Calu3 (cell line): ENCODE data around the gene WDR31. TPM values are rescaled to one million over a fixed set of nuclear protein-coding genes. Genes with fewer than 3 reads are reported as not detected.
"Not testable (repeated sequence)": the region's sequence is repeated elsewhere in the genome, so short reads cannot be mapped to it uniquely, and the experiment has no call there.

ENCODE experiments used
- BruUV-seq: library from RNA; stranded (reverse); fragments of 400-500 nt; replicated peaks from 2 replicates; lab custom pipeline; 2021; lab: Mats Ljungman, UMichigan
- CTCF ChIA-PET: fragments of 300-600 bp; sonication (Branson Sonifier 250); formaldehyde crosslinking; loops from one replicate; lab custom pipeline; 2022; ENCODE audit warnings: antibody characterized with exemption; lab: Charles Lee
- DNase-seq: peaks from one replicate; pipeline ENCODE4 v3.0.0; 2022
- H3K27ac Mint-ChIP-seq: one replicate; pipeline ENCODE4 v1.8.0; 2022; ENCODE audit warnings: mixed read lengths; ENCODE audit not compliant: unreplicated experiment
- H3K27me3 Mint-ChIP-seq: one replicate; pipeline ENCODE4 v1.8.0; 2022; ENCODE audit warnings: mixed read lengths; ENCODE audit not compliant: unreplicated experiment
- H3K36me3 Mint-ChIP-seq: one replicate; pipeline ENCODE4 v1.8.0; 2022; ENCODE audit warnings: mild to moderate bottlenecking, moderate library complexity, mixed read lengths; ENCODE audit not compliant: insufficient read depth, unreplicated experiment
- H3K4me1 Mint-ChIP-seq: one replicate; pipeline ENCODE4 v1.8.0; 2022; ENCODE audit warnings: mild to moderate bottlenecking, low read depth, mixed read lengths; ENCODE audit not compliant: unreplicated experiment
- H3K4me3 Mint-ChIP-seq: one replicate; pipeline ENCODE4 v1.8.0; 2022; ENCODE audit warnings: mild to moderate bottlenecking, low read depth, moderate library complexity, mixed read lengths; ENCODE audit not compliant: unreplicated experiment
- H3K9me3 Mint-ChIP-seq: one replicate; pipeline ENCODE4 v1.8.0; 2022; ENCODE audit warnings: low read depth, mixed read lengths; ENCODE audit not compliant: unreplicated experiment
- CTCF ChIP-seq: fragments of 200-600 bp; IDR thresholded peaks from one replicate; pipeline ENCODE4 v1.8.0; 2022; ENCODE audit warnings: antibody characterized with exemption; ENCODE audit not compliant: unreplicated experiment
- intact Hi-C: fragments of 100-400 bp; cut with micrococcal nuclease; formaldehyde crosslinking; loops from one replicate; pipeline ENCODE4 v1.10.0; 2022; ENCODE audit not compliant: unreplicated experiment
- total RNA-seq: library from RNA; stranded (reverse); gene quantifications from 2 replicates; pipeline ENCODE4 v1.2.3, GENCODE V29; 2022

Gene WDR31
- total RNA-seq, 1 experiment from 2014 or later = 3.1 TPM

GRCh38 chr9:113368348-113368981 lies 28.4 kb upstream of the WDR31 start:
- no peak overlapping the region for H3K27ac Mint-ChIP-seq
- H3K27me3 Mint-ChIP-seq = no peaks in the 10 kb centered on the region
- H3K9me3 Mint-ChIP-seq = no peaks in the 10 kb centered on the region
- no TSS peak for BruUV-seq
- peaks cover 15% of the 10 kb centered on the region for H3K36me3 Mint-ChIP-seq
- no peaks in the 10 kb centered on the region for H3K4me1 Mint-ChIP-seq
- intact Hi-C loops = no loop called here
- no peak for DNase-seq
- no peak for TF ChIP-seq CTCF
- no peak overlapping the region for H3K4me3 Mint-ChIP-seq
- CTCF ChIA-PET = interaction anchor here (0.7 kb wide), 1 partner anchor 448 kb away, joined by 3 read pairs; no protein-coding TSS in a partner anchor

GRCh38 chr9:113365652-113366051 lies 25.6 kb upstream of the WDR31 start:
- H3K36me3 Mint-ChIP-seq, H3K4me1 Mint-ChIP-seq, BruUV-seq, DNase-seq, H3K9me3 Mint-ChIP-seq, H3K4me3 Mint-ChIP-seq, H3K27ac Mint-ChIP-seq, intact Hi-C loops, H3K27me3 Mint-ChIP-seq: not testable (repeated sequence)
- CTCF ChIA-PET = interaction anchor here (0.7 to 1.2 kb wide), 2 partner anchors 24 to 1075 kb away, joined by 5 to 6 read pairs; no protein-coding TSS in a partner anchor

GRCh38 chr9:113364951-113365350 lies 24.9 kb upstream of the WDR31 start:
- no peaks in the 10 kb centered on the region for H3K27me3 Mint-ChIP-seq
- intact Hi-C loops = no loop called here
- DNase-seq = no peak
- no peak overlapping the region for H3K4me3 Mint-ChIP-seq
- CTCF ChIA-PET = interaction anchor here (1.2 kb wide), 1 partner anchor 23 kb away, joined by 6 read pairs; no protein-coding TSS in a partner anchor
- H3K27ac Mint-ChIP-seq = no peak overlapping the region
- BruUV-seq = no TSS peak
- no peak for TF ChIP-seq CTCF
- no peaks in the 10 kb centered on the region for H3K36me3 Mint-ChIP-seq
- H3K4me1 Mint-ChIP-seq = no peaks in the 10 kb centered on the region
- H3K9me3 Mint-ChIP-seq = no peaks in the 10 kb centered on the region

- H3K27me3 Mint-ChIP-seq = no peaks in the 10 kb centered on the region
- intact Hi-C loops = no loop called here
- H3K9me3 Mint-ChIP-seq = no peaks in the 10 kb centered on the region
- H3K36me3 Mint-ChIP-seq = no peaks in the 10 kb centered on the region
- no peak for DNase-seq
- no peaks in the 10 kb centered on the region for H3K4me1 Mint-ChIP-seq
- no peak overlapping the region for H3K4me3 Mint-ChIP-seq
- CTCF ChIA-PET = interaction anchor here (0.6 kb wide), 1 partner anchor 62 kb away, joined by 4 read pairs; no protein-coding TSS in a partner anchor
- no peak overlapping the region for H3K27ac Mint-ChIP-seq
- no TSS peak for BruUV-seq
- no peak for TF ChIP-seq CTCF
Measured at GRCh38 chr9:113363336-113363735, 23.3 kb upstream of the WDR31 start.
